SH-SY5Y (cell line): ENCODE measurements around the gene MICAL3.

Source experiments
- GATA2 ChIP-seq: IDR thresholded peaks from 2 replicates; pipeline ENCODE4 v1.6.1; 2011; ENCODE audit warnings: mild to moderate bottlenecking, low read depth, low read length
- GATA3 ChIP-seq: IDR thresholded peaks from 2 replicates; pipeline ENCODE4 v1.6.1; 2011; ENCODE audit warnings: low read depth, mild to moderate bottlenecking, low read length, moderate library complexity

DNA sequence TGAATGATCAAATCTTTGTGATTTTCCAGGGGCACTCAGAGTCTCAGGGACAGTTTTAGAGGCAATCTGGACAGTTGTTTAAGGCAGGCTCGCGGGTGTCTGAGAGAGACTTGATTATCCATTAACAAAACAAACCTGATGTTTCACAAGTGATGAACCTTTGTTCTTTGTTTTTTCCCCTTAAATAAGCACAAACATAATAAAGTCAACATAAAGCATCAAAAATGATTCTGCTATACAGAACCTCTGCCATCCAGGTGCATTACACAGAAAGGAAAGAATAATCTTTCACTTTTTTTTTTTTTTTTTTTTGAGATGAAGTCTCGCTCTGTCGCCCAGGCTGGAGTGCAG, 263.2 kb downstream of the MICAL3 start:
- no peak for TF ChIP-seq GATA2
- no peak for TF ChIP-seq GATA3
